Measurements from ENCODE around the gene CENPC. TPM values are rescaled to one million over a fixed set of nuclear protein-coding genes. Genes with fewer than 3 reads are reported as not detected.

The CENPC gene
- total and polyA plus RNA-seq, 2 donors (not counting 1 experiment from before 2014, with no cell fraction given): 11.7 to 67.0 TPM

GRCh38 chr4:67565284-67565683 is 20.0 kb upstream of the CENPC start:
- Mint-ChIP-seq H3K27ac (peak overlapping the region; percentile 46), H3K4me3 (no peak overlapping the region), H3K9me3 (ENCODE audit: insufficient read depth) (peaks cover 2% of the 10 kb centered on the region), H3K4me1 (peaks cover 71% of the 10 kb centered on the region), H3K27me3 (no peaks in the 10 kb centered on the region)
- ChIA-PET POLR2A (no interaction called here), CTCF (interaction anchor here (1.1 kb wide), 1 partner anchor 12 kb away, joined by 3 read pairs; no protein-coding TSS in a partner anchor)
- DNase-seq (no peak), ATAC-seq (ENCODE audit: low read depth) (no peak)
- Histone ChIP-seq H2AFZ (ENCODE audit: insufficient read depth, low read depth, low read length, poor library complexity, severe bottlenecking) (no peak overlapping the region), H3K4me1 (ENCODE audit: control insufficient read depth in 2 of 2, insufficient read depth in 2 of 2, low read length in 2 of 2) (peaks cover 46 to 65% of the 10 kb centered on the region in 2 donors), H3K9me3 (ENCODE audit: control extremely low read depth in 1 of 3, control insufficient read depth in 2 of 3, insufficient read depth in 1 of 3, low read length in 2 of 3) (peaks cover 0 to 13% (median 0%) of the 10 kb centered on the region in 3 donors), H3K36me3 (replicated peaks in 1 of 2; ENCODE audit: control extremely low read depth in 1 of 2, control insufficient read depth in 1 of 2, extremely low read depth in 1 of 2, insufficient read depth in 2 of 2, low read length in 1 of 2) (peaks cover 6 to 9% of the 10 kb centered on the region in 2 experiments), H3K79me2 (ENCODE audit: control insufficient read depth, insufficient read depth, low read length) (peaks cover 95% of the 10 kb centered on the region), H3K27ac (ENCODE audit: low read length in 2 of 2) (peak overlapping the region in 1 of 2 donors; percentile 65), H4K20me1 (ENCODE audit: control insufficient read depth, insufficient read depth, low read length, poor library complexity, severe bottlenecking) (peaks cover 13% of the 10 kb centered on the region), H3K4me2 (replicated peaks; ENCODE audit: low read depth, low read length, poor library complexity, severe bottlenecking) (peak overlapping the region; percentile 18), H3K27me3 (replicated peaks in 1 of 4; ENCODE audit: control extremely low read depth in 1 of 4, control insufficient read depth in 3 of 4, insufficient read depth in 4 of 4, low read length in 3 of 4) (no peaks in the 10 kb centered on the region), H3K9ac (ENCODE audit: low read length) (no peak overlapping the region), H3K4me3 (ENCODE audit: control extremely low read depth in 1 of 5, extremely low read depth in 1 of 5, insufficient read depth in 1 of 5, low read depth in 2 of 5, low read length in 4 of 5) (no peak overlapping the region)
- intact Hi-C loops (cut with micrococcal nuclease): no loop called here
- TF ChIP-seq, protein P1, sequence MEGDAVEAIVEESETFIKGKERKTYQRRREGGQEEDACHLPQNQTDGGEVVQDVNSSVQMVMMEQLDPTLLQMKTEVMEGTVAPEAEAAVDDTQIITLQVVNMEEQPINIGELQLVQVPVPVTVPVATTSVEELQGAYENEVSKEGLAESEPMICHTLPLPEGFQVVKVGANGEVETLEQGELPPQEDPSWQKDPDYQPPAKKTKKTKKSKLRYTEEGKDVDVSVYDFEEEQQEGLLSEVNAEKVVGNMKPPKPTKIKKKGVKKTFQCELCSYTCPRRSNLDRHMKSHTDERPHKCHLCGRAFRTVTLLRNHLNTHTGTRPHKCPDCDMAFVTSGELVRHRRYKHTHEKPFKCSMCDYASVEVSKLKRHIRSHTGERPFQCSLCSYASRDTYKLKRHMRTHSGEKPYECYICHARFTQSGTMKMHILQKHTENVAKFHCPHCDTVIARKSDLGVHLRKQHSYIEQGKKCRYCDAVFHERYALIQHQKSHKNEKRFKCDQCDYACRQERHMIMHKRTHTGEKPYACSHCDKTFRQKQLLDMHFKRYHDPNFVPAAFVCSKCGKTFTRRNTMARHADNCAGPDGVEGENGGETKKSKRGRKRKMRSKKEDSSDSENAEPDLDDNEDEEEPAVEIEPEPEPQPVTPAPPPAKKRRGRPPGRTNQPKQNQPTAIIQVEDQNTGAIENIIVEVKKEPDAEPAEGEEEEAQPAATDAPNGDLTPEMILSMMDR (IDR thresholded peaks at IDR 0.05): no peak
- no peak for TF ChIP-seq EZH2 (IDR thresholded peaks at IDR 0.05; ENCODE audit: borderline replicate concordance, insufficient read depth, low read depth, low read length, poor library complexity, severe bottlenecking)

GRCh38 chr4:67558493-67558892 is 13.2 kb upstream of the CENPC start, which contains the start of gene STAP1:
Gene STAP1, plus strand, starts transcription at chr4:67558727. Its CDS starts 83 bp downstream, at chr4:67558810.
- peak within 1 kb of the TSS; percentile 70 to 97 (median 83) for H3K4me3 ChIP-seq (ENCODE audit: control extremely low read depth in 1 of 5, extremely low read depth in 1 of 5, insufficient read depth in 1 of 5, low read depth in 2 of 5, low read length in 4 of 5)
- CTCF ChIA-PET: interaction anchor here (0.7 to 1.7 kb wide), 3 partner anchors 9 to 75 kb away, joined by 3 to 6 read pairs (median 3); no protein-coding TSS in a partner anchor
- no peaks in the 10 kb centered on the region for H3K27me3 Mint-ChIP-seq

More at GRCh38 chr4:67558493-67558892, 13.2 kb upstream of the CENPC start, which contains the start of gene STAP1:
- DNase-seq: peak; percentile 84
- TF ChIP-seq, protein P1 (IDR thresholded peaks at IDR 0.05): no peak
- no peak for TF ChIP-seq EZH2 (IDR thresholded peaks at IDR 0.05; ENCODE audit: borderline replicate concordance, insufficient read depth, low read depth, low read length, poor library complexity, severe bottlenecking)
- Histone ChIP-seq H3K4me2 (replicated peaks; ENCODE audit: low read depth, low read length, poor library complexity, severe bottlenecking) (peak within 1 kb of the TSS; percentile 79), H3K9me3 (ENCODE audit: control extremely low read depth in 1 of 3, control insufficient read depth in 2 of 3, insufficient read depth in 1 of 3, low read length in 2 of 3) (peaks cover 0 to 13% (median 0%) of the 10 kb centered on the region in 3 donors), H3K27ac (ENCODE audit: low read length in 2 of 2) (peak within 1 kb of the TSS; percentile 63 to 82), H3K9ac (ENCODE audit: low read length) (peak within 1 kb of the TSS; percentile 74), H3K27me3 (replicated peaks in 1 of 4; ENCODE audit: control extremely low read depth in 1 of 4, control insufficient read depth in 3 of 4, insufficient read depth in 4 of 4, low read length in 3 of 4) (no peaks in the 10 kb centered on the region), H4K20me1 (ENCODE audit: control insufficient read depth, insufficient read depth, low read length, poor library complexity, severe bottlenecking) (peaks cover 4% of the 10 kb centered on the region), H3K79me2 (ENCODE audit: control insufficient read depth, insufficient read depth, low read length) (peaks cover 73% of the 10 kb centered on the region), H2AFZ (ENCODE audit: insufficient read depth, low read depth, low read length, poor library complexity, severe bottlenecking) (peak within 1 kb of the TSS; percentile 59), H3K36me3 (replicated peaks in 1 of 2; ENCODE audit: control extremely low read depth in 1 of 2, control insufficient read depth in 1 of 2, extremely low read depth in 1 of 2, insufficient read depth in 2 of 2, low read length in 1 of 2) (peaks cover 2 to 5% of the 10 kb centered on the region in 2 experiments), H3K4me1 (ENCODE audit: control insufficient read depth in 2 of 2, insufficient read depth in 2 of 2, low read length in 2 of 2) (peaks cover 39 to 58% of the 10 kb centered on the region in 2 donors)
- peak within 1 kb of the TSS; percentile 97 for H3K27ac Mint-ChIP-seq
- H3K4me1 Mint-ChIP-seq: peaks cover 68% of the 10 kb centered on the region
- WGBS (ENCODE audit: insufficient coverage): no CpG with 5 or more reads among the region's 4 CpGs
- POLR2A ChIA-PET: interaction anchor here (1.1 kb wide), 1 partner anchor 16 kb away, joined by 5 read pairs; no protein-coding TSS in a partner anchor
- ATAC-seq (ENCODE audit: low read depth): peak; percentile 86
- peak within 1 kb of the TSS; percentile 94 for H3K4me3 Mint-ChIP-seq
- H3K9me3 Mint-ChIP-seq (ENCODE audit: insufficient read depth): peaks cover 2% of the 10 kb centered on the region
- intact Hi-C loops (cut with micrococcal nuclease): loop anchor here (1.0 to 5.0 kb wide), 4 partner anchors 8 to 34 kb away; partner anchors contain the start of gene CENPC

All from B cell (primary cell).